ENCODE results near the gene HMGCS2.

DNA sequence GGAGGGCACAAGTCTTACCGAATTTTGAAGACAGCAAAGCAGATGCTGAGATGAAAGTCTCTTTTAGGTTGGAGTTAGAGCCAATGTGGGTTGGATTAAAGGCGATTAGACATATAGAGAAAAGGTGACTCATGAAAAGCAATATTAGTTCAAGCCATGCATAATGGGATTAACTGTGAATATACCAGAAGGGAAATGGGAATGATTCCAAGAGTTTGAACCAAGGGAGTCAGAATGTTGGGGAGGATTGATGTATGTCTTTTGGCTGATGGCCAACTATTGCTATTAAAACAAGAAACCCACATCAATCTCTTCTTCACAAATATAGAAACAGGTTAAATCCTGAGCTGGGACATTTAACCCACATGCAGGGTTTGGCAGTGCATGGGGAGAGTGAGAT lies 1.2 kb downstream of the HMGCS2 start:
- TF ChIP-seq FOSL2 (IDR thresholded peaks at IDR 0.05) (no peak), FOSL2 (CRISPR knock-in tag; IDR thresholded peaks at IDR 0.05) (no peak), CEBPB (IDR thresholded peaks at IDR 0.05) (no peak), SMC3 (IDR thresholded peaks at IDR 0.05) (no peak), HOXA7 (CRISPR knock-in tag; IDR thresholded peaks at IDR 0.05) (no peak), KDM5A (IDR thresholded peaks at IDR 0.05) (no peak), MYC (IDR thresholded peaks at IDR 0.05; ENCODE audit: borderline replicate concordance, low read length) (no peak), GATA3 (IDR thresholded peaks at IDR 0.05; ENCODE audit: borderline replicate concordance) (no peak)
- TF ChIP-seq, protein P1, sequence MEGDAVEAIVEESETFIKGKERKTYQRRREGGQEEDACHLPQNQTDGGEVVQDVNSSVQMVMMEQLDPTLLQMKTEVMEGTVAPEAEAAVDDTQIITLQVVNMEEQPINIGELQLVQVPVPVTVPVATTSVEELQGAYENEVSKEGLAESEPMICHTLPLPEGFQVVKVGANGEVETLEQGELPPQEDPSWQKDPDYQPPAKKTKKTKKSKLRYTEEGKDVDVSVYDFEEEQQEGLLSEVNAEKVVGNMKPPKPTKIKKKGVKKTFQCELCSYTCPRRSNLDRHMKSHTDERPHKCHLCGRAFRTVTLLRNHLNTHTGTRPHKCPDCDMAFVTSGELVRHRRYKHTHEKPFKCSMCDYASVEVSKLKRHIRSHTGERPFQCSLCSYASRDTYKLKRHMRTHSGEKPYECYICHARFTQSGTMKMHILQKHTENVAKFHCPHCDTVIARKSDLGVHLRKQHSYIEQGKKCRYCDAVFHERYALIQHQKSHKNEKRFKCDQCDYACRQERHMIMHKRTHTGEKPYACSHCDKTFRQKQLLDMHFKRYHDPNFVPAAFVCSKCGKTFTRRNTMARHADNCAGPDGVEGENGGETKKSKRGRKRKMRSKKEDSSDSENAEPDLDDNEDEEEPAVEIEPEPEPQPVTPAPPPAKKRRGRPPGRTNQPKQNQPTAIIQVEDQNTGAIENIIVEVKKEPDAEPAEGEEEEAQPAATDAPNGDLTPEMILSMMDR (IDR thresholded peaks at IDR 0.05) = no peak
- TF ChIP-seq, protein P2, sequence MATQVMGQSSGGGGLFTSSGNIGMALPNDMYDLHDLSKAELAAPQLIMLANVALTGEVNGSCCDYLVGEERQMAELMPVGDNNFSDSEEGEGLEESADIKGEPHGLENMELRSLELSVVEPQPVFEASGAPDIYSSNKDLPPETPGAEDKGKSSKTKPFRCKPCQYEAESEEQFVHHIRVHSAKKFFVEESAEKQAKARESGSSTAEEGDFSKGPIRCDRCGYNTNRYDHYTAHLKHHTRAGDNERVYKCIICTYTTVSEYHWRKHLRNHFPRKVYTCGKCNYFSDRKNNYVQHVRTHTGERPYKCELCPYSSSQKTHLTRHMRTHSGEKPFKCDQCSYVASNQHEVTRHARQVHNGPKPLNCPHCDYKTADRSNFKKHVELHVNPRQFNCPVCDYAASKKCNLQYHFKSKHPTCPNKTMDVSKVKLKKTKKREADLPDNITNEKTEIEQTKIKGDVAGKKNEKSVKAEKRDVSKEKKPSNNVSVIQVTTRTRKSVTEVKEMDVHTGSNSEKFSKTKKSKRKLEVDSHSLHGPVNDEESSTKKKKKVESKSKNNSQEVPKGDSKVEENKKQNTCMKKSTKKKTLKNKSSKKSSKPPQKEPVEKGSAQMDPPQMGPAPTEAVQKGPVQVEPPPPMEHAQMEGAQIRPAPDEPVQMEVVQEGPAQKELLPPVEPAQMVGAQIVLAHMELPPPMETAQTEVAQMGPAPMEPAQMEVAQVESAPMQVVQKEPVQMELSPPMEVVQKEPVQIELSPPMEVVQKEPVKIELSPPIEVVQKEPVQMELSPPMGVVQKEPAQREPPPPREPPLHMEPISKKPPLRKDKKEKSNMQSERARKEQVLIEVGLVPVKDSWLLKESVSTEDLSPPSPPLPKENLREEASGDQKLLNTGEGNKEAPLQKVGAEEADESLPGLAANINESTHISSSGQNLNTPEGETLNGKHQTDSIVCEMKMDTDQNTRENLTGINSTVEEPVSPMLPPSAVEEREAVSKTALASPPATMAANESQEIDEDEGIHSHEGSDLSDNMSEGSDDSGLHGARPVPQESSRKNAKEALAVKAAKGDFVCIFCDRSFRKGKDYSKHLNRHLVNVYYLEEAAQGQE (IDR thresholded peaks at IDR 0.05) = no peak

Measured in A549 (cell line).